ENCODE measurements around the gene CNTN1.

CNTN1 gene

GRCh38 chr12:41108032-41108431 is 415.8 kb downstream of the CNTN1 start:
- DNase-seq (ENCODE audit: low read depth in 2 of 2): no peak

- DNase-seq (ENCODE audit: low read depth in 2 of 2): no peak
Observed at GRCh38 chr12:41112903-41113302, 420.7 kb downstream of the CNTN1 start.

GRCh38 chr12:41120211-41120610 is 428.0 kb downstream of the CNTN1 start:
- no peak for DNase-seq (ENCODE audit: low read depth in 2 of 2)

- DNase-seq (ENCODE audit: low read depth in 2 of 2): no peak
Observed at GRCh38 chr12:41121374-41121773, 429.1 kb downstream of the CNTN1 start.
